Suprapubic skin (tissue), 3 donors: ENCODE data around the gene MCCC2.

Experiments used
- CTCF ChIP-seq, 2 donors: fragments of 200-600 bp in 1 of 2; fragments of 450-650 bp in 1 of 2; sonication (generic) in 1 of 2; IDR thresholded peaks; one replicate each; pipeline ENCODE4 v1.5.1; 2016 to 2019; ENCODE audit warnings: antibody characterized with exemption in 2 of 2, mild to moderate bottlenecking in 1 of 2, moderate library complexity in 1 of 2
- EP300 ChIP-seq: sonication (generic); formaldehyde crosslinking; IDR thresholded peaks from one replicate; pipeline ENCODE4 v1.6.1; 2017; ENCODE audit warnings: antibody characterized with exemption
- POLR2A ChIP-seq, 2 donors: fragments of 450-650 bp; IDR thresholded peaks; one replicate each; pipeline ENCODE4 v1.6.1; 2017; ENCODE audit warnings: antibody characterized with exemption in 2 of 2, mild to moderate bottlenecking in 2 of 2, moderate library complexity in 2 of 2

DNA sequence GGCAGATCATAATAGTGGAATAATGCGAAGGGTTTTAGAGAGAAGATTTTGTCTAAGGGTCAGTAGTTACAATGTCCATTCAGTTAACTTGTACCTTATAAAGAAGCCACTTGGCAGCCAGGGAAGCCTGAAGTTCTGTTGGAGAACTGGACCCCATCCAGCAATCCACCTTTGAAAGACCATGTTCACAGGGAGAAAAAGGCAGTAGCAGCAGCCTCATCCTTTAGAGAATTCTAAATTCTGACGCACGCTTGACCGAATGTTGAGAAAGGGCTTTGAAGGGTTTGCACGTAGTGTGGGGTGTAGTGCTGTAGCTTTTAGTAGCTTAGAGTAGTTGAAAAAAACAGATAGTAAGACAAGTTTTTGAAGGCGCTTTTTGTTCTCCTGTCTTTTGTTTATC is 42.8 kb downstream of the MCCC2 start:
- TF ChIP-seq CTCF (IDR thresholded peaks at IDR 0.05): no peak
- TF ChIP-seq POLR2A (IDR thresholded peaks at IDR 0.05): no peak
- TF ChIP-seq EP300: no peak
